C4-2B (cell line): ENCODE results near the gene DLG2.

Source experiments
- H3K27ac ChIP-seq: fragments of 450-650 bp; 2 replicates; pipeline ENCODE4 v1.5.1; 2017
- CTCF ChIP-seq: fragments of 450-650 bp; conservative IDR thresholded peaks from 2 replicates; pipeline ENCODE4 v1.5.1; 2017; ENCODE audit warnings: mild to moderate bottlenecking
- ZFX ChIP-seq: fragments of 450-650 bp; IDR thresholded peaks from 2 replicates; pipeline ENCODE4 v1.6.1; 2017

The DLG2 gene

GRCh38 chr11:85307366-85307765 lies 319.8 kb downstream of the DLG2 start:
- H3K27ac ChIP-seq = no peak overlapping the region
- TF ChIP-seq CTCF (no peak), ZFX (no peak)

- no peak for TF ChIP-seq CTCF
- TF ChIP-seq ZFX = no peak
- no peak overlapping the region for H3K27ac ChIP-seq
Measured at GRCh38 chr11:85301895-85302678, 325.1 kb downstream of the DLG2 start.

- H3K27ac ChIP-seq = no peak overlapping the region
- TF ChIP-seq ZFX (no peak), CTCF (no peak)
Measured at GRCh38 chr11:85299258-85299942, 327.7 kb downstream of the DLG2 start.

- TF ChIP-seq CTCF = no peak
- no peak for TF ChIP-seq ZFX
Measured at GRCh38 chr11:85295694-85296271, 331.4 kb downstream of the DLG2 start.

GRCh38 chr11:85281550-85281949 lies 345.6 kb downstream of the DLG2 start:
- no peak overlapping the region for H3K27ac ChIP-seq
- TF ChIP-seq CTCF (no peak), ZFX (no peak)

More at GRCh38 chr11:85295694-85296271, 331.4 kb downstream of the DLG2 start:
- H3K27ac ChIP-seq = no peak overlapping the region

- no peak for TF ChIP-seq CTCF
- no peak for TF ChIP-seq ZFX
- H3K27ac ChIP-seq = no peak overlapping the region
Measured at GRCh38 chr11:85279267-85279666, 347.9 kb downstream of the DLG2 start.

- TF ChIP-seq ZFX (no peak), CTCF (no peak)
- H3K27ac ChIP-seq = no peak overlapping the region
Measured at GRCh38 chr11:85277693-85278092, 349.5 kb downstream of the DLG2 start.
